HG02642 (cell line): ENCODE measurements around the gene SPSB1.
"Not testable (repeated sequence)": the region's sequence is repeated elsewhere in the genome, so short reads cannot be mapped to it uniquely, and the experiment has no call there.

Experiments used
- ATAC-seq: cut with Tn5 transposase; IDR thresholded peaks from one replicate; pipeline ENCODE4 v1.9.1; 2021; ENCODE audit warnings: mild to moderate bottlenecking; ENCODE audit not compliant: unreplicated experiment, poor library complexity

Gene SPSB1

DNA sequence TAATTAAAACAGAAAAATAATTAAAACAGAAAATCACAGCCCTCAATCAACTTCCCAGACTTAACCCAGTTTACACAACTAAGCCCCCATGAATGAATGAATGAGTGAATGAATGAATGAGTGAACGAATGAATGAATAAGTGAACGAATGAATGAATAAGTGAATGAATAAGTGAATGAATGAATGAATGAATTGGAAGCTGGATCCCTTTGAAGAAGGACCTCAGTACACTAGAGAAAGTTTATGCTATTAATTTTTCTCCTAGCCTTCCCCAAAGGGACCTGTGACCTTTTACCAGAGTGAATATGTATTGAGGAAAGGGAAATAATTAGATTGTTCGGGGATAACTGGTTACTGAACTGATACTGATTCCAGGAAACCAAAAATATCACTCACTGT, 5.6 kb downstream of the SPSB1 start:
- ATAC-seq = no peak

DNA sequence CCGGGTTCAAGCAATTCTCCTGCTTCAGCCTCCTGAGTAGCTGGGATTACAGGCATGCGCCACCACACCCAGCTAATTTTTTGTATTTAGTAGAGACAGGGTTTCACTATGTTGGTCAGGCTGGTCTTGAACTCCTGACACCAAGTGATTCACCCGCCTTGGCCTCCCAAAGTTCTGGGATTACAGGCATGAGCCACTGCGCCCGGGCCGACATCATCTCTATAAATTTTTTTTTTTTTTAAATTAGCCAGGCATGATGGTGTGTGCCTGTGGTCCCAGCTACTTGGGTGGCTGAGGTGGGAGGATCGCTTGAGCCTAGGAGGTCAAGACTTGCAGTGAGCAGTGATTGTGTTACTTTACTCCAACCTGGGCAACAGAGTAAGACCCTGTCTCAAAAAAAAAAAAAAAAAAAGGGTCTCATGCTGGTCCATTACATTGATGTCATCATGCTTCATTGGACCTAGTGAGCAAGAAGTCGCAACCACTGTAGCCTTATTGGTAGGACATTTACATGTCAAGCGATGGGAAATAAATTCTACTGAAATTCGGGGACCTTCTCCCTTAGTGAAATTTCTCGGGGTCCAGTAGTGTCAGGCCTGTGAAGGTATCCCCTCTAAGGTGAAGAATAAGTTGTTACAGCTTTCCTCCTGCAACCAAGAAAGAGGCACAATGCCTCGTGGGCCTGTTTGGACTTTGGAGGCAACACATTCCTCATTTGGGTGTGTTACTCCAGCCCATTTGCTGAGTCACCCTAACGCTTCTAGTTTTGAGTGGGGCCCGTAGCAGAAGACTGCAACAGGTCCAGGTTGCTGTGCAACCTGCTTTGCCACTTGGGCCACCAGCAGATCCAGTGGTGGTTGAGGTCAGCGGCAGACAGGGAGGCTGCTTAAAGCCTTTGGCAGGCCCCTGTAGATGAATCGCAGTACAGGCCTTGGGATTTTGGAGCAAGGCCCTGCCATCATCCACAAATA, 7.2 kb downstream of the SPSB1 start:
- not testable (repeated sequence) for ATAC-seq

DNA sequence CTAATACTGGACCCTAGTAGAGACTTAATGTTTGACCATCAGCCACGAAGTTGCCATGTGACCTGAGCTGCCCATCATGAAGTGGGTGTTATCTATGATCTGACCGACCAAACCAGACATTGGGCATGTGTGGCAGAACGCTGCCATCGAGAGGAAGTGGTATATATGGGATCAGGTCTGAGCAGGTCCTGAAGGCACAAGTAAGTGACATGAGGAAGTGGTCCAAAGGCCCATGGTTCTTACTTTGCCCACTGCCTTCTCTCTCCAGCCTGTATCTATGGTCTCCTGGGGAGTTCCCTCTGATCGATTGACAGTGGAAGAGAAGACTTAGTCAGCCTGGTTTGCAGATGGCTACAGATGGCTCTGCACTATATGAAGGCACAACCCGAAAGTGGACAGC, 7.9 kb downstream of the SPSB1 start:
- no peak for ATAC-seq

- ATAC-seq = no peak
These were observed 10.2 kb downstream of the SPSB1 start for GRCh38 chr1:9302745-9303524.

DNA sequence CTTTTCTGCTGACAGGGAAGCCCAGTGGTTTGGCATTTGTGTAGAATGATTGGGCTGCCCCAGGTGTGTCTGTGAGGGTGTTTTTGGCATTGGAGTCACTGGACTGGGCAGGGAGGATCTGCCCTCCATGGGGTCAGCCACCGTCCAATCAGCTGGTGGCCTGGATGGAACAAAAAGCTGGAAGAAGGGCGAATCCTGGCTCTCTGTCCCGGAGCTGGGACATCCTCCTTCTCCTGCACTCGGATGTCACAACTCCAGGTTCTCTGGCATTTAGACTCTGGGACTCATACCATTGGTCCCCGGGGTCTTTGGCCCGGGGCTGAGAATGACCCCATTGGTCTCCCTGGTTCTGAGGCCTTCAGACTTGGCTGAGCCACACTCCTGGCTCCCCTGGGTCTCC, 11.2 kb downstream of the SPSB1 start:
- ATAC-seq = no peak

- ATAC-seq = no peak
These were observed 12.5 kb downstream of the SPSB1 start for GRCh38 chr1:9305216-9305615.

- no peak for ATAC-seq
These were observed 13.3 kb downstream of the SPSB1 start for GRCh38 chr1:9306006-9306405.

- no peak for ATAC-seq
These were observed 14.6 kb downstream of the SPSB1 start for GRCh38 chr1:9307303-9307702.

GRCh38 chr1:9308236-9308785, 15.6 kb downstream of the SPSB1 start:
- no peak for ATAC-seq

GRCh38 chr1:9309080-9309479, 16.4 kb downstream of the SPSB1 start:
- no peak for ATAC-seq

DNA sequence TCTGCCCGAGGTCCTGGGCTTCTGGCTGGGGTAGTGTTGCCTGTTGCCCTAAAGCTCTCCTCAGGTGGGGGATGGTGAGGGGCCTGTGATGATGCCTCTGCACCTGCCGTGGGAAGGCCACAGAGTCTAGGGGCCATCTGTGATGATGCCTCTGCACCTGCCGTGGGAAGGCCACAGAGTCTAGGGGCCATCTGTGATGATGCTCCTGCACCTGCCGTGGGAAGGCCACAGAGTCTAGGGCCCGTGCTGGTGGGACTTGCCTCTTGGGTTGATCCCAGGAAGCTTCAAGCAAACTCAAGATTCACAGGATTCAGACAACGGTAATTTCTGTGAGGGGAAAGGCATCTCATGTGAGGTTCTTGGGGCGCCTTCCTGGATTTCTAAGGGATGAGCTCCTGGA, 17.3 kb downstream of the SPSB1 start:
- no peak for ATAC-seq

DNA sequence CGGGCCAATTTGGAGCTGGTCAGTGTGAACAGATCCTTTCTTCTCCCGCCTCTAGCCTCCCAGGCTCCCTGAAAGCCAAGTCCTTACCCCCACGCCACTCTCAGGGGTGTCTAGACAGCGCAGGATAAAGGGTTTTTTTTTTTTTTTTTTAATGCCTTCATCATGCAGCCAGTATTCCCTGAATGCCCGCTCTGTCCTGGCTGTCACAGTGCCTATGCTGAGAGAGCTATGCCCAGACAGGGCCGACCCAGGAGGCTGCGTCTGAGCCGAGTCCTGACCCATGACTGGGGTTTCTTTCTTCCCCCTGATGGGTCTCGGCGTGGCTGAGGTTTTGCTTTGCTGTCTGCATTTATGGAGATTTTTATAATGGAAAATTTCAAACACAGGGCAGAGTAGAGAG, 18.3 kb downstream of the SPSB1 start:
- ATAC-seq = no peak

DNA sequence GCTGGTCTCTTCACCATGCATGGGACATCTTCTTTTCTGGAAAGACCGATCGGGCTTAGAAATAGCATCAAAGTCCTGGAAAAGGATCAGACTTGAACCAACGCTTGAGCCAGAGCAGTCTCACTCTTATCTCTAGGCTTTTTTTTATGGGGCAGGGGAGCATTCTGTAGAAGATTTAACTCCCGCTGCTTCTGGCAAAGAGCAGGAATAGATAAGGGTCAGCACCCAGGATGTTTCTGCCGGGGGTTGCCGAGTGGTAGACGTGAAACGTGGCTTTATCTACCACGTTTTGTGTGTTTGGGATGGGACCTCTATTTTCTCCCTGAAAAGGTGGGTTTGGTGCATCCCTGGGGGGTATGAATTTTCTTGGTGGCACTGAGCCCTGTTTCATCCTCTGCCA, 18.8 kb downstream of the SPSB1 start:
- no peak for ATAC-seq

DNA sequence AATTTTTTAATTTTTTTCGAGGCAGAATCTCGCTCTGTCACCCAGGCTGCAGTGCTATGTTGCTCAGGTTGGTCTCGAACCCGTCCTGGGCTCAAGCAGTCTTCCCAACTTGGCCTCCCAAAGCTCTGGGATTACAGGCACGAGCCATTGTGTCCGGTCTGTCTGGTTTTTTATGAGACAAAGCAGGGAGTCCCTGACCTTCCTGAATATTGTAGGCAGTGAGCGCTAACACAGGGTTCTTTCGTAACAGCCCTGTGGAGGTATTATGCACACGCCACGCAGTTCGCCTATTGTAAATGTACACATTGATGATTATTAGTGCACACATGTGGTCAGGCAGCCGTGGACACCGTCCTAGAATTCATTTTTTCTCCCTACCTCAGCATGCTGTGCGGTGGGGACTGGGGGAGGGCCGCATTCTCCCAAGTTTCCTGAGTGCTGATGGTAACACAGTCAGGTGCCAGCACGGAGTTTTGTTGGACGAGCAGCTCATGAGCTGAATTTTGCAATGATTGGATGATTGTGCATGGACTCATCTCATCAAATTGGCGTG, 19.6 kb downstream of the SPSB1 start:
- no peak for ATAC-seq

- ATAC-seq = no peak
These were observed 20.9 kb downstream of the SPSB1 start for GRCh38 chr1:9313576-9313975.

DNA sequence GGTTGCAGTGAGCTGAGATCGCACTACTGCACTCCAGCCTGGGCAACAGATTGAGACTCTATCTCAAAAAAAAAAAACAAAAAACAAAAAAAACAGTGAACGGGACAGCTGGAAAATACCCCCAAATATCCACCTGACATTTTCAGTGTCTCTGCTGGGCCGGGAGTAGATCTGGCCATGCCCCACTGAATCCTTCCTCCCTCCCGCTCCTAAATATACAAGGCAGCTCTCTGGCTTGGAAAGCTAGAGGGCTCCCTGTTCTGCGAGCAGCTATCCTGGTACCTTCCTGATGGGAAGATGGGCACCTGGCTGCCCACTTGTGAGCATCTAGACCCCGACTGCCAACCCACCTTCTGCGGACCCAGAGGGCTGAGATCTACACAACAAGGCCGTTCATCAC, 21.4 kb downstream of the SPSB1 start:
- ATAC-seq = no peak

DNA sequence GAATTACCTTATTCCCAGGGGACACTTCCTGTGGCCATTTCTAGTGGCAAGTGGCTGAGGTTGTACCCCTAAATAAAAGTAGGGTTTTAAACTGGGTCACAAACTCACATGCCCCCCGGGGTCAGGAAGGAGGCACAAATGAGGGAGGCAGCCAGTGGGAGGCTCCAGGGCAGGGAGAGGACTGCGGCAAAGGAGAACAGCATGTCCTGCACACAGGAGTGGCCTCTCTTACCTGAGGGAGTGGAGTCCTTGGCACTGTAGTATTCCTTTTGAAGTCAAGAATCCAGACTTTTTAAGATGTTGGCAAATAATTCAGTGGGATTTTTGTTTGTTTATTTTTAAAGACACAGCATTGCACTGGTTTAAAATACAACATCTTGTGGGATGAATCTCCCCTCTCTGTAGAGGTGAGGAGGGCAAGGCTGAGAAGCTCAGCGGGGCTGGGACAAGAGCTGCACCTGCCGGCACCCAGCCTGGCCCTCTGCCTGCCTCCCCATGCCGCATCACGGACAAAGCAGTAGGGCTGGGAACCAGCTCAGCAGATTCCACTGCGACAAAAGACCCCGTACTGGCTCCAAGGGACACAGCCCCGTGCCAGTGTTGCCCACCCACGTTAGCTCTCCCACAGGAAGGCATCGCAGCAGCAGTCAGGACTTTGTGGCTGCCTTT, 22.2 kb downstream of the SPSB1 start:
- no peak for ATAC-seq

- no peak for ATAC-seq
These were observed 22.9 kb downstream of the SPSB1 start for GRCh38 chr1:9315411-9316079.

- no peak for ATAC-seq
These were observed 23.4 kb downstream of the SPSB1 start for GRCh38 chr1:9316080-9316444.

DNA sequence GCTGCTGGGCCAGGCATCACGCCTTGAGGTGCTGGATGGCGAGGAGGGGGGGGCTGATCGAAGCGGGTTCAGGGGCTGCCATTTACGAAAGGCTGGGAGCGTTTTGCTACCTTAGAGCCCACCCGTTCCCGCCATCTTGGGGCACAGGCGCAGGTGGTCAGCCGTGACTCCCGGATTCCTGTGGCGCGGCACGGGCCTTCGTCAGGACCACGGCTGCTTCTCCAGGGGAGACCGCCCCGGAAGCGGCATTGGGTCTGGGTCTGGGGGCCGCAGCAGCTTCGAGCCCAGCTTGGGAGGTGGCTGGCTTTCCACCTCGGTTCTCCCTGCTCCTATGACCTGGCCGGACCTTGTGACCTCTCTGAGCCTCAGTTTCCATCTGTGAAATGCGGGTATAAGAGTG, 23.8 kb downstream of the SPSB1 start:
- no peak for ATAC-seq
